ENCODE data around the gene P4HB.
A peak's percentile ranks its signal among the peaks of the same experiment; 100 is the strongest.

The P4HB gene

GRCh38 chr17:81870131-81870980 lies 10.0 kb upstream of the P4HB start (continued):
- TF ChIP-seq PRDM1 (tag by site-specific recombination; IDR thresholded peaks at IDR 0.05) (no peak), IKZF3 (tag by site-specific recombination; IDR thresholded peaks at IDR 0.05) (0 out of 2 replicates have a peak, but pooled peaks have one; percentile 38), KLF1 (tag by site-specific recombination; IDR thresholded peaks at IDR 0.05) (peak; percentile 43), ZNF221 (tag by site-specific recombination; IDR thresholded peaks at IDR 0.05; ENCODE audit: borderline replicate concordance) (no peak), ZNF785 (tag by site-specific recombination; IDR thresholded peaks at IDR 0.05) (no peak), ZNF791 (tag by site-specific recombination; IDR thresholded peaks at IDR 0.05) (no peak), ZNF701 (tag by site-specific recombination; IDR thresholded peaks at IDR 0.05) (no peak), ZEB2 (tag by site-specific recombination; IDR thresholded peaks at IDR 0.05) (peak; percentile 43), ZNF10 (tag by site-specific recombination; IDR thresholded peaks at IDR 0.05) (no peak), ZNF530 (tag by site-specific recombination; IDR thresholded peaks at IDR 0.05; ENCODE audit: low read depth) (no peak), ZBTB49 (tag by site-specific recombination; IDR thresholded peaks at IDR 0.05; ENCODE audit: low read depth) (no peak), ZBTB8A (tag by site-specific recombination; IDR thresholded peaks at IDR 0.05) (0 out of 2 replicates have a peak, but pooled peaks have one; percentile 21), ZNF239 (tag by site-specific recombination; IDR thresholded peaks at IDR 0.05) (no peak), ZNF350 (tag by site-specific recombination; IDR thresholded peaks at IDR 0.05) (no peak), ZNF571 (tag by site-specific recombination; IDR thresholded peaks at IDR 0.05) (no peak), ZNF76 (tag by site-specific recombination; IDR thresholded peaks at IDR 0.05; ENCODE audit: borderline replicate concordance, low read depth) (peak; percentile 24; the same call in 1 of the 2 replicates), ZNF133 (tag by site-specific recombination; IDR thresholded peaks at IDR 0.05) (no peak), CTCF (tag by site-specific recombination; IDR thresholded peaks at IDR 0.05) (no peak), ZNF24 (tag by site-specific recombination; IDR thresholded peaks at IDR 0.05) (no peak), MEIS1 (CRISPR knock-in tag; IDR thresholded peaks at IDR 0.05; ENCODE audit: borderline replicate concordance) (no peak), SALL2 (tag by site-specific recombination; IDR thresholded peaks at IDR 0.05; ENCODE audit: borderline replicate concordance) (no peak), MYNN (tag by site-specific recombination; IDR thresholded peaks at IDR 0.05; ENCODE audit: borderline replicate concordance) (no peak), KLF16 (tag by site-specific recombination; IDR thresholded peaks at IDR 0.05) (no peak), OVOL3 (tag by site-specific recombination; IDR thresholded peaks at IDR 0.05) (0 out of 2 replicates have a peak, but pooled peaks have one; percentile 27), ELK4 (IDR thresholded peaks at IDR 0.05; ENCODE audit: borderline replicate concordance, low read depth, low read length) (no peak), ZSCAN30 (tag by site-specific recombination; IDR thresholded peaks at IDR 0.05) (peak; percentile 36; the same call in 1 of the 2 replicates), SP2 (tag by site-specific recombination; IDR thresholded peaks at IDR 0.05) (peak; percentile 44), GLIS2 (tag by site-specific recombination; IDR thresholded peaks at IDR 0.05) (peak; percentile 92), ZNF658 (tag by site-specific recombination; IDR thresholded peaks at IDR 0.05) (no peak), ZNF692 (tag by site-specific recombination; IDR thresholded peaks at IDR 0.05) (peak; percentile 97), ZFP69B (tag by site-specific recombination; IDR thresholded peaks at IDR 0.05) (peak; percentile 97), ZSCAN23 (tag by site-specific recombination; IDR thresholded peaks at IDR 0.05) (no peak), GLI4 (tag by site-specific recombination; IDR thresholded peaks at IDR 0.05) (no peak), ZSCAN16 (tag by site-specific recombination; IDR thresholded peaks at IDR 0.05) (no peak)

All from HEK293 (cell line).